Fibroblast of lung (primary cell): ENCODE data around the gene PKNOX2. TPM values are rescaled to one million over a fixed set of nuclear protein-coding genes. Genes with fewer than 3 reads are reported as not detected.

Experiments used
- DNase-seq, 2 donors: peaks; one replicate each; pipeline versions ENCODE4 v3.0.0 to v3.0.0-alpha.2; 2010; ENCODE audit warnings: low read depth in 2 of 2
- H2AFZ ChIP-seq: 2 replicates; pipeline ENCODE4 v1.5.1; 2012; ENCODE audit warnings: low read length, control low read depth, inconsistent platforms
- H3K27ac ChIP-seq: 2 replicates; pipeline ENCODE4 v1.5.1; 2011; ENCODE audit warnings: low read length, control low read depth; ENCODE audit not compliant: insufficient read depth
- H3K27me3 ChIP-seq: 2 replicates; pipeline ENCODE4 v1.5.1; 2011; ENCODE audit warnings: mild to moderate bottlenecking, low read length; ENCODE audit not compliant: control insufficient read depth, insufficient read depth
- H3K36me3 ChIP-seq: 2 replicates; pipeline ENCODE4 v1.5.1; 2011; ENCODE audit warnings: low read length; ENCODE audit not compliant: control insufficient read depth, insufficient read depth
- H3K4me1 ChIP-seq: 2 replicates; pipeline ENCODE4 v1.5.1; 2011; ENCODE audit warnings: low read length; ENCODE audit not compliant: control insufficient read depth, insufficient read depth; ENCODE audit errors: extremely low read depth
- H3K4me2 ChIP-seq: 2 replicates; pipeline ENCODE4 v1.5.1; 2011; ENCODE audit warnings: low read length, control low read depth; ENCODE audit not compliant: insufficient read depth; ENCODE audit errors: extremely low read depth
- H3K4me3 ChIP-seq, 4 experiments: fragments of 200-600 bp in 1 of 4; sonication (generic) in 1 of 4; replicated peaks in 1 of 4; 2 replicates each; pipeline ENCODE4 v1.5.1; 2011 to 2016; ENCODE audit warnings: low read length in 4 of 4, low read depth in 3 of 4, mild to moderate bottlenecking in 3 of 4, control low read depth in 2 of 4, inconsistent platforms in 1 of 4, mixed read lengths in 1 of 4; ENCODE audit not compliant: insufficient read depth in 1 of 4; ENCODE audit errors: control extremely low read depth in 1 of 4
- H3K79me2 ChIP-seq: 2 replicates; pipeline ENCODE4 v1.5.1; 2012; ENCODE audit warnings: mild to moderate bottlenecking, low read length, inconsistent platforms; ENCODE audit not compliant: control insufficient read depth, insufficient read depth
- H3K9ac ChIP-seq: 2 replicates; pipeline ENCODE4 v1.5.1; 2011; ENCODE audit warnings: mild to moderate bottlenecking, low read length, control low read depth; ENCODE audit not compliant: insufficient read depth
- H3K9me3 ChIP-seq: 2 replicates; pipeline ENCODE4 v1.5.1; 2012; ENCODE audit warnings: low read depth, low read length; ENCODE audit not compliant: control insufficient read depth, insufficient read depth
- H4K20me1 ChIP-seq: 2 replicates; pipeline ENCODE4 v1.5.1; 2011; ENCODE audit warnings: low read length; ENCODE audit not compliant: control insufficient read depth, insufficient read depth; ENCODE audit errors: extremely low read depth
- CTCF ChIP-seq, 2 donors: IDR thresholded peaks in 1 of 2; conservative IDR thresholded peaks in 1 of 2; 1 replicate in 1 of 2; 2 replicates in 1 of 2; pipeline ENCODE4 v1.5.1; 2011 to 2012; ENCODE audit warnings: low read length in 2 of 2, control low read depth in 1 of 2, inconsistent platforms in 1 of 2, low read depth in 1 of 2, mild to moderate bottlenecking in 1 of 2
- EZH2 ChIP-seq: IDR thresholded peaks from 2 replicates; pipeline ENCODE4 v1.5.1; 2012; ENCODE audit warnings: low read length, control low read depth, mild to moderate bottlenecking; ENCODE audit errors: missing control alignments
- polyA plus RNA-seq, 2 donors: library from polyadenylated mRNA; depleted of rRNA in 1 of 2; stranded (reverse) in 1 of 2; unstranded in 1 of 2; fragments of >200 nt; gene quantifications; 2 replicates each; pipeline ENCODE4 v1.2.1, GENCODE V29; 2011 to 2012; ENCODE audit warnings: missing spikeins in 1 of 2
- total RNA-seq: library from RNA; depleted of rRNA; stranded (reverse); fragments of >200 nt; gene quantifications from 2 replicates; pipeline ENCODE4 v1.2.1, GENCODE V29; 2014

The PKNOX2 gene
- total and polyA plus RNA-seq, 2 donors (not counting 1 experiment from before 2014, with no cell fraction given) = 0.33 to 2.2 TPM

- H3K79me2 ChIP-seq = no peaks in the 10 kb centered on the region
- no peak overlapping the region for H3K4me3 ChIP-seq
- no peaks in the 10 kb centered on the region for H3K4me1 ChIP-seq
- no peaks in the 10 kb centered on the region for H3K9me3 ChIP-seq
- no peaks in the 10 kb centered on the region for H3K36me3 ChIP-seq
- no peaks in the 10 kb centered on the region for H4K20me1 ChIP-seq
- no peak for TF ChIP-seq CTCF (conservative IDR thresholded peaks at IDR 0.05 in 1 of 2, IDR thresholded peaks at IDR 0.05 in 1 of 2; ENCODE audit: low read depth in 1 of 2, low read length in 2 of 2)
- no peak for TF ChIP-seq EZH2
- no peak overlapping the region for H3K27ac ChIP-seq
- DNase-seq = no peak
- H2AFZ ChIP-seq = no peak overlapping the region
- H3K27me3 ChIP-seq = no peaks in the 10 kb centered on the region
- no peak overlapping the region for H3K9ac ChIP-seq
- no peak overlapping the region for H3K4me2 ChIP-seq
Measured at GRCh38 chr11:125331357-125332035, 166.9 kb downstream of the PKNOX2 start.

GRCh38 chr11:125332821-125333220 is 168.3 kb downstream of the PKNOX2 start:
- peaks cover under 1% of the 10 kb centered on the region for H3K27me3 ChIP-seq
- H3K27ac ChIP-seq = no peak overlapping the region
- H3K36me3 ChIP-seq = no peaks in the 10 kb centered on the region
- H3K4me3 ChIP-seq = no peak overlapping the region
- no peak overlapping the region for H2AFZ ChIP-seq
- H3K4me2 ChIP-seq = no peak overlapping the region
- TF ChIP-seq EZH2 (no peak), CTCF (conservative IDR thresholded peaks at IDR 0.05 in 1 of 2, IDR thresholded peaks at IDR 0.05 in 1 of 2; ENCODE audit: low read depth in 1 of 2, low read length in 2 of 2) (no peak)
- H3K4me1 ChIP-seq = no peaks in the 10 kb centered on the region
- no peak overlapping the region for H3K9ac ChIP-seq
- no peak for DNase-seq
- H4K20me1 ChIP-seq = no peaks in the 10 kb centered on the region
- no peaks in the 10 kb centered on the region for H3K79me2 ChIP-seq
- no peaks in the 10 kb centered on the region for H3K9me3 ChIP-seq

GRCh38 chr11:125333354-125334073 is 169.0 kb downstream of the PKNOX2 start:
- Histone ChIP-seq H3K27ac (no peak overlapping the region), H3K4me1 (no peaks in the 10 kb centered on the region), H3K79me2 (no peaks in the 10 kb centered on the region), H3K9ac (no peak overlapping the region), H3K36me3 (no peaks in the 10 kb centered on the region), H3K4me3 (no peak overlapping the region), H3K9me3 (no peaks in the 10 kb centered on the region), H3K27me3 (peaks cover 6% of the 10 kb centered on the region), H4K20me1 (no peaks in the 10 kb centered on the region), H3K4me2 (no peak overlapping the region), H2AFZ (no peak overlapping the region)
- no peak for DNase-seq
- no peak for TF ChIP-seq CTCF (conservative IDR thresholded peaks at IDR 0.05 in 1 of 2, IDR thresholded peaks at IDR 0.05 in 1 of 2; ENCODE audit: low read depth in 1 of 2, low read length in 2 of 2)
- no peak for TF ChIP-seq EZH2
